GM19023 (cell line): Measurements from ENCODE around the gene CAPN2.

Experiments
- ATAC-seq: cut with Tn5 transposase; IDR thresholded peaks from one replicate; pipeline ENCODE4 v1.9.1; 2021; ENCODE audit warnings: mild to moderate bottlenecking, moderate library complexity; ENCODE audit not compliant: unreplicated experiment

CAPN2 gene

DNA sequence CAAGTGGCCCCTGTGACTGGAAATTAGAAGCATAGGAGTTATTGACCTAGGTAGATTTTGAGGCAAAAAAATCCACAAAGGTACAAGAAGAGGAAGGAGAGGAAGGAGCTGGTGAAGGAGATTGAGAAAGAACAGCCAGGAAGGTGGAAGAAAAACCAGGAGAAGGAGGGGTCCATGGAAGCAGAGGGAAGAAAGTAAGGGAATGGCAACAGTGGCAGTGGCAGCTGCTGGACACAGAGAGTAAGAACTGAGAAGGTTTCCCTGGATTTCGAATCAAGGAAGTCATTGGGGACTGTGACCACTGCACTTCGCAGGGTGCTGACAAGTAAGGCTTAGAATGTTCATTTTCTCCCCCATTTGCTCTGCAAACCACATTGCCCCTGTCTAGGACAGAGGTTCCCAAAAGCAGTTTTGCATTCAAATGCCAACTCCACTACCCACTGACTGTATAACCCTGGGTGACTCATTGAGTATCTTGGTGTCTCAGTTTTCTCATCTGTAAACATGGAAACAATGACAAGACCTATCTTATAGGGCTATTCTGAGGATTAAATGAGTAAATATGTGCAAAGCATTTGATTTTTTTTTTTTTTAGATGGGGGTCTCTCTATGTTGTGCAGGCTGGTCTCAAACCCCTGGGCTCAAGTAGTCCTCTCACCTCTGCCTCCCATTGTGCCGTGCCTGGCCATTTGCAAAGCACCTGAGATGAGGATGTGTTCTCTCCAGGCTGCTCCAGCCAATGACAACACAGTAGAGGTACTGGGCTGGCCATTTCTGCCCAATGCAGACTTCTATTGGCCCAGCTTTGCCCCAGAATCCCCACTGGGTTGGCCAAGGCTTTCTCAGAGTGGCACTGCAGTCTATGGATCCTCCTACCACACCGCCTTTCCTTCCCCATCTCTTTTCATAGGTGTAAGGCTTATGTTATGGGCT is 9.3 kb upstream of the CAPN2 start:
- no peak for ATAC-seq

DNA sequence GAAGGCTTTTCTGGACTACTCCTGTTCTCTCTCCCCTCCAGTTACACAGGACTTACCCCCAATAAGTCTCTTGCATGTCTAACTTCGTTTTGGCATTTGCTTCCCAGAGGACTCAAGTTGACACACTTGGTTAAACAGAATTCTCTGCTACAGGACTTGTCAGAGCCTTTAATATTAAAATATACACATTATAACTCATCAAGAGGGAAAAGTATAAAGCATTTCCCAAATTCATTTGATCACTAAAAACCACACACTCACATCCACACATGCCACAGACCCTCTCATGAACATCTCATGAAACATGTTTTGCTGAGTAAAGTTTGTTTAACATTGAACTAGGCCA is 8.7 kb upstream of the CAPN2 start:
- no peak for ATAC-seq

DNA sequence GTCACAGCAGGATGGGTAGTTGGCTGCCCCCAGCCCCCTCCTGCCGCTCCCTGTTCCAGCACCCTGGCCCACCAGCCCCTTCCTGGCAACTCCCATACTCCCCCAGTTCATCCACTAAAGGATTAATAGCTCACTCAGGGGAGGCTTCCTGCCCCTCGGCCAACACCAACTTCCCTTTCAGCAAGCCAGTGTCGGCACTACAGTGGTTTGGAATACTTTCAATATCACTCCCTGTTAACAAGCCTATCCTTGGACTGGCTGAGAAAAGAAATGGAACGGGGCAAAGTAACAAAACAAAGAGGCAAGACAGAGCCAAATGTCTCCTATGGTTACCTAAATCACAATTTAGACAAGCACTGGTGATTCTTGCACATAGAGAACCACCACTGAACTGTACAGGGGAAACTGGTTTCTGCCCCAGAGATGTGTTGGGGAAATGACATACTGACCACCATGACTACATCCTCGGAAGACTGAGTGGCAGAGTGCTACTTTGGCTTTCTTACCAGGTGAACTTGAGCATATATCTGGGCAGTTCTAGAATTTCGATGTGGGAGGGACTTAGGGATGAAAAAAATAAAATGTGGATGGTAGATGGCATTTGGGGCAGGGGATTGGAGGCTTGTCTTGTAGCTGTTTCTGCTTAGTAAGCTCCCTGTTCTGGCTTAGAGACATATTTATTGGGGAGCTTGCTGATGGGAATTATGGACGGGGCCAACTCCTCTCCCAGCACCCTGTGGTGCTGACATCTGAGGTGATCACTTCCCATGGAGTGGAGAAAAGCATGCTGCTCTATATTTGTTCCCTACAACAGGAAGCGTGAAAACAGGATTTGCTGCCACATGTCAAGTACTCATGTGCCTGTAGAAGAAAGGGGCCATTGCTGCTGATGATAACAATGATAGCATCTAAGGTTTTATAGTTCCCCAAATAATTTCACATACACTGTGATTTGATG is 7.1 kb upstream of the CAPN2 start:
- no peak for ATAC-seq

DNA sequence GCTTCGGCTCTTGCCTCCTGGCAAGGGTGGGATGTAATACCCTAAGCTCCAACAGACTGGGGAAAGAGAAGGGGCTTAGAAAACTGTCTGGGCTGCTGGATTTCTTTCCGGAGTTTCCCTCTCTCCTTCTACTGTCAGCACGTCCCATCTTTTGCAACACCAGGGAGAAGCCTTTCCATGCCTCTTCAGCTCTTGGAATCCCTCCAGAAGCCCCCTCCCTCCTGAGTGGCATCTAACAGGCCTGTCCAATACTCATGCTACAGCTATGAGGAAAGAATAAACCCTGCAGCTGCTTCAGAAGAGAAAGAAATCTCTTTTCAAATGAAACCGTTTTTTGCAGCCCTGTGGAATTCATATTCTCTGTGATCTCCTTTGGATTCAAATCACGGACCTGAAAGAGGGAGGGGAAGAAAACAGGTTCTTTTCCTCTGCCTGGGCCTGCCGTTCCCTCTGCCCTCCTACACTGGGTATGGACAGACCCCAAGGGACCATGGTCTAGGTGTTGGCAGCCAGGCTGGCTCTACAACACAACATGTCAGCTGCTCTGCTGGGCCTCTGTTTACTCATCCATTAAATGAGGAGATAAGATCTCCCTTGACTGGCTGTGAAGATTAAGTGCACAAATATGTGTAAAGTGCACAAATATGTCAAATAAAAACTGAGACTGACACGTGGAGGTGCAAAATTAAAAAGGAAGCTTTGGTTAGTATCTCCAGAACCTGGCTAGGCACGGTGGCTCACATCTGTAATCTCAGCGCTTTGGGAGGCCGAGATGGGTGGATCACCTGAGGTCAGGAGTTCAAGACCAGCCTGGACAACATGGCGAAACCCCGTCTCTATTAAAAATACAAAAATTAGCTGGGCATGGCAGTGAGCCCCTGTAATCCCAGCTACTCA is 6.0 kb upstream of the CAPN2 start:
- no peak for ATAC-seq

DNA sequence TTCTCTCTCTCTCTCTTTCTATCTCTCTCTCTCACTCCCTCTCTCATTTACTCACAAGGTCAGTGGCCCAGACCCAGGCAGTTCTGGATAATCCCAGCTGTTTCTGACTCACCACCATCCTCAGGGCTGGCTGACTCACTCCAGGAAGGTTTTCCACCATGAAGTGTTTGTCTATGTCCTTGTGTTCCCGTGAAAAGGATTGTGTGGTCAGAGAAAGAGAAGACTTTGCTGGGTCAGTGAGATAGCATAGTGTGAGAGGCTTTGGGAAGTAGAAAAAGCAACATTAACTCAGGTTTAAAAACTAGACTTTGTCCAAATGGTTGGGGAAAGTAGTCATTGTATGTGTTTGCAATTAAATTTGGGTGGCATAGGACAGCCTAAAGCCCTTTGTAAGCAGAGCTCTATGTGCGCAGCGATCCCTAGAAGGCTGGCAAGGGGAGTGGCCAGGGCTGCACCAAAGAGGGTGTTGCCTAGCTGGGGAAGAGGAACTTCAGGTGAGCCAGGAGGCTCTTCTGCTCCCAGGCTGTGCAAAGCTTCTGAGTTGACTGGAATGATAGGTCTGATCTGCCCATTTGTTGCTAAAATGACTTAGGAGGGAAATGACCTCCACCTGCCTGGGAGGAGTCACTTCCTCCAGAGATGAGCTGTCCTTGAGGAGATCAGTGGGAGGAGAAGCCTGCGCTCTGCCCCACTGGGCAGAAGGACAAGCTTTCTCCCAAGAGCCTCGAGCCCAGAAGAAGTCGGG is 4.9 kb upstream of the CAPN2 start:
- no peak for ATAC-seq

DNA sequence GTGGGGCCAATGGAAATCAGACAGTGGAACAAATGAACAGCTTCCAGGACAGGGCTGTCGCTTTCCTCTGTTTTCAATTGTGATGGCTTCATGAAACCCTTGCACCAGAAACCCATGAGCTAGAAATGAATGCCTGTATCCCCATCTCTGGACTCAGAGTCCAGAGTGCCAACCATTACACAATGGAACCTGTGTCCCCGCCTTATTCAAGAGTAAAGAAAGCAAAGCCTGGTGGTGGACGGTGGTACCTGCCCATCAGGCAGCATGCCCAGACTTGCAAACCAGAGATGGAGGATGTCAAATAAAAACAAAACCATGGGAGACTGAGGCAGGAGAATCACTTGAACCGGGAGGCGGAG is 4.4 kb upstream of the CAPN2 start:
- no peak for ATAC-seq

DNA sequence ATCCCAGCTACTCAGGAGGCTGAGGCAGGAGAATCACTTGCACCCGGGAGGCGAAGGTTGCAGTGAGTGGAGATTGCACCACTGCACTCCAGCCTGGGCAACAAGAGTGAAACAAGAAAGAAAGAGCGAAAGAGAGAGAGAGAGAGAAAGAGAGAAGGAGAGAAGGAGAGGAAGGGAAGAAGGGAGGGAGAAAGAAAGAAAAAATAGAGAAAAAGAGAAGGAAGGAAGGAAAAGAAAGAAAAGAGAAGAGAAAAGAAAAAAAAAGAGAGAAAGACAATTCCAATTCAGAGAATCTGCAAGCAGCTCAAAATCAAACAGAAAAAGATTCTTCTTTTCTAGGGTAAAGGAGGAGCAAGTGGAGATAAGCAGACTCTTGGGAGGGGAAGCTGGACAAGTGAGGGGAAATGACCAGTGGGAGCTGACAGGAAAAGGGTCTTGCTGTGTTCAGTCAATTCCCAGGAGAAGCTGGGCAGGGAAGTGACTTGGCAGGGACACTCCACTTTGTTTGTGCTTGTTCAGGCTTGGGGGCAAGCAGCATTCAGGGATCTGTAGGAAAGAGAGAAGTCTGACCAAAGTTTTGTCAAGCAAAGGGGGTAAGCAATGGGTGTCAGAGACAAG is 3.6 kb upstream of the CAPN2 start:
- ATAC-seq = no peak

DNA sequence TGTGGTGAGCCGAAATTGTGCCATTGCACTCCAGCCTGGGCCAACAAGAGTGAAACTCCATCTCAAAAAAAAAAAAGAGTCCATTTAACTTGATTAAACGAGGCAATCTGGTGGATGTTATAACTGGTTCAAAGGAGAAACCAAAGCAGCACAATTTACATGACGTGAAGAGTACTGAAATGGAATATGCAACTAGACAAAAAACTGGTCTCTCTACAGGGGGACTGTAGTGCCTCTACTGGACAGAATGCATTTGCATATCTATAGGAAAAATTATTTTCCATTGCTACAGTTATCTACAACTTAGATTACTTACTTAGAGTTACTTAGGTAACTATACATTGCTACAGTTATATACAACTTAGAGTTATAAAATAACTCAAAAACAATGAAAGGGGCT is 2.7 kb upstream of the CAPN2 start:
- ATAC-seq = no peak

DNA sequence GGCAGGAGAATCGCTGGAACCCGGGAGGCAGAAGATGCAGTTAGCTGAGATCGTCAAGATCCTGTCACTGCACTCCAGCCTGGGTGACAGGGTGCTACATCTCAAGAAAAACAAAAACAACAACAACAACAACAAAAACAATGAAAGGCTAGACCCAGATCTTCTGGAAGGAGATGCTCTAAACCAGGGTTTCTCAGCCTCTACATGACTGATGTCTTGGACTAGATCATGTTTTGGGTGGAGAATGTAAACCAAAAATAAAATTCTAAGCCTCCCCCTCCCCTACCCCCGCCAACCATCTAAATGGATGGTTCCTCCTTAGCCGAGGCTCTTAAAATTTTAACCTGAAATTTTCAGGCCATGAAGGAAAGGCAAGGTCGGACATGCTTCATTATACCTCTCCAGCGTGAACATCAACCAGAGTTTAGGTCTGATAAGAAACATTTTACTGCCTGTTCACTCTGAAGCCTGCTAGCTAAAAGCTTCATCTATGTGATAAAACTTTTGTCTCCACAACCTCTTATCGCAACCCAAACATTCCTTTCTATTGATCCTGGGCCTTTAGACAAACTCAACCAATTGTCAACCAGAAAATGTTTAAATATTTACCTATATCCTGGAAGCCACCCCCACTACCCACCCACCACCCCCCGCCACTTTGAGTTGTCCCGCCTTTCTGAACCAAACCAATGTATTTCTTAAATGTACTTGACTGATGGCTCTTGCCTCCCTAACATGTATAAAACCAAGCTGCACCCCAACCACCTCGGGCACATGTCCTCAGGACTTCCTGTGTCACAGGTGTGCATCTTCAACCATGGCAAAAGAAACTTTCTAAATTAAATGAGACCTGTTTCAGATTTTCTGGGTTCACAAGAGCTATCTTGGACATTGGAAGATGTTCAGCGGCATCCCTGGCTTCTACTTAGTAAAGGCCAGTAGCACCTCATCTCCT is 1.9 kb upstream of the CAPN2 start:
- ATAC-seq = no peak

DNA sequence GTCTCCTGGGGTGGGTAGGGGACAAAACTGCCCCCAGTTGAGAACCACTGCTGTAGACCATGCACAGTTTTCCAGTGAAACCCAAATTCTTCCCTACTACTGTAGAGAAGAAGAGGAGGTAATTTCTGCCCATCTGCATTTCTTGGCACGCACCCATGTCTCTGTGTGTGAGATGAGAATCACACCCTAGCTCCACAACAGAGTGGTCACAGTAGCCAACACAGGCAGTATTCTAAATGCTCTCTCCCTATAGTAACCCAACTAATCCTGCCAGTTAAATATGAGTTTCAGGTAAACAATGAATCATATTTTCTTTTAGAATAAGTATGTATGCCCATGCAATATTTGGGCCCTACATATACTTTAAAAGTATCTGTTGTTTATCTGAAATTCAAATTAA is 1.2 kb upstream of the CAPN2 start:
- ATAC-seq = no peak

DNA sequence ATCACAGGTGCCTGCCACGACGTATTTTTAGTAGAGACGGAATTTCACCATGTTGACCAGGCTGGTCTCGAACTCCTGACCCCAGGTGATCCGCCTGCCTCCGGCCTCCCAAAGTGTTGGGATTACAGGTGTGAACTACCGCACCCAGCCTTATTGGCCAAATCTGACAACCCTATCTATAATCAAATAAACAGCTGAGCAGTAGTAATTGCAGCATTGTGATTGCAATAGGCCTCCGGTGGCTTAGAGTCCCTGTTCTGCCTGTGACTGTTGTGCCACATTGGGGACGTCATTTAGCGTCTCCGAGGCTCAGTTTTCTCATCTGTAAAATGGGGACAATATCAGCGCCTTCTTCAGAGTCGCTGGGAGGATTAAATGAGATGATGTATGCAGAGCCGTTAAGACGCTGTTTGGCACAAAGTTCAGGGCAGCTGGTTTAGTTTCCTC is 569 bp upstream of the CAPN2 start:
- no peak for ATAC-seq

DNA sequence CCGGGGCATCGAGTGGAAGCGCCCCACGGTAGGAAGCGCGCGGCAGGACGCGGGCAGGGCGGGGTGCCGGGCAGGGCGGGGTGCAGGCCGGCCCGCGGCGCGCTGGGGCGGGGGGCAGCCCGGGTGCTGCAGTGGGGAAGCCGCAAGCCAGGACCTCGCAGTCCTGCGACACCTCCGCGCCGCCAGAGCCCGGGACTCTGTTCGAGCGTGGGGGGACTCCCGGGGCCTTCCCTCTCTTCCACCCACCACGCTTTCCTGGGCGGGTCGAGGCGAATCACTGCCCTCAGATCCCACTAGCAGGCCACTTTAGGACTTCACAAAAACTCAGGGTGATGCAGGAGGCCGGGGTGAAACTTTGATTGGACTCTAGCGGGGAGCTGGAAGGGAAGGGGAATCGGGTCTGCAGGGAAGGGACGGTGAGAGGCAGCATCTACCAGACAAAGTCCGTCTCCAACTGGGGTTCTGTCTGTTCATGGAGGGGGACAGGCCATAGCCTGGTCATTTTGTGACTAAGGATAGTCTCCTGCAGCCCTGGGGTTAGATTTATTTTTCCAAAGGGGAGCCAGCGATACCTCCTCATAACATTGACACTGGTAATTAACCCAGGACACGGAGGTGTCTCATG is 623 bp downstream of the CAPN2 start:
- peak; percentile 43 for ATAC-seq

DNA sequence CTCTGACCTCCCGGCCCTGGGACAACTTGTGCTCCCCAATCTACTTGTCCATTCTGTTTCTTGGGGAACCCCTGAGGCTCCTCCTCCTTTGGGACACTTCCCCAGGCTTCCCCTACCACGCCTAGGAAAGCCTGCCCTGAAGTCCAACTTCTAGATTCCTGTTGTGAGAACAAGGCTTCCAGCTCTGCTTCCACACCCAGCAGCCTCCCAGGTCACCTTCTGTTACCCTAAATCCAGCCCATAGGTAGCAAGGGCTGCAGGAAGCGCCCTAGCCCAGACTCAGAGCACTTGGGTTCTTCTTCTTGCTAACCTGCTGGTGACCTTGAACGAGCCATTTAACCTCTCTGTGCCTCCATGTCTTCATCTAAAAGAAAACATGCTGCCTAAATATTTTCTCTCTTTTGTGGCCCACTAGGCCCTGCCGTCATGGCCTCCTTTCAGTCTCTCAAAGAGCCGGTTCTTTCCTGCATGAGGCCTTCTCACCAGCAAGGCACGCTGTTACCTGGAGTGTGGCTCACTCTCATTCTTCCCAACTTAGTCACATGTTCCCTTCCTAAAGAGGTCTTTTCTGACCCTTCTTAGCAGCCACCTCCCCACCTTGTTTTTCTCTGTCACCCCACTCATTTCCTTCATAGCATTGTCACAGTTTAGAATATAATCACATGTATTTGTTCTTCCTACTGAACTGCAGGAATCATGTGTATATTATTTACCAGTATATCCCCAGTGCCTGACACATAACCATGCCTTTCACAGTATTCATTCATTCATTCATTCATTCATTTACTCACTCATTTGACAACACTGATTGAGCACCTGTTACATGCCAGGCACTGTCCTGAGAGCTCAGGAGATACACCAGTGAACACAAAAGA is 1.4 kb downstream of the CAPN2 start:
- ATAC-seq = no peak

DNA sequence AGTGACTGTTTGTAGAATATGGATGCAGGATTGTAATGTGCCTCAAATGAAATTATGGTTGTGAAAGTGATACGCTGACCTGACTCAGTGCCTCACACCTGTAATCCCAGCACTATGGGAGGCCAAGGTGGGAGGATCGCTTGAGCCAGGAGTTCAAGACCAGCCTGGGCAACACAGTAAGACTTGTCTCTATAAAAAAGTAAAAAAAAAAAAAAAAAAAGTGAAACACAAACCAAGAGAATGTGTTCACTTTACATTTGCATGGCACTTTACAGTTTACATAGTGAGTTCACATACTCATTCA is 2.0 kb downstream of the CAPN2 start:
- ATAC-seq = no peak

DNA sequence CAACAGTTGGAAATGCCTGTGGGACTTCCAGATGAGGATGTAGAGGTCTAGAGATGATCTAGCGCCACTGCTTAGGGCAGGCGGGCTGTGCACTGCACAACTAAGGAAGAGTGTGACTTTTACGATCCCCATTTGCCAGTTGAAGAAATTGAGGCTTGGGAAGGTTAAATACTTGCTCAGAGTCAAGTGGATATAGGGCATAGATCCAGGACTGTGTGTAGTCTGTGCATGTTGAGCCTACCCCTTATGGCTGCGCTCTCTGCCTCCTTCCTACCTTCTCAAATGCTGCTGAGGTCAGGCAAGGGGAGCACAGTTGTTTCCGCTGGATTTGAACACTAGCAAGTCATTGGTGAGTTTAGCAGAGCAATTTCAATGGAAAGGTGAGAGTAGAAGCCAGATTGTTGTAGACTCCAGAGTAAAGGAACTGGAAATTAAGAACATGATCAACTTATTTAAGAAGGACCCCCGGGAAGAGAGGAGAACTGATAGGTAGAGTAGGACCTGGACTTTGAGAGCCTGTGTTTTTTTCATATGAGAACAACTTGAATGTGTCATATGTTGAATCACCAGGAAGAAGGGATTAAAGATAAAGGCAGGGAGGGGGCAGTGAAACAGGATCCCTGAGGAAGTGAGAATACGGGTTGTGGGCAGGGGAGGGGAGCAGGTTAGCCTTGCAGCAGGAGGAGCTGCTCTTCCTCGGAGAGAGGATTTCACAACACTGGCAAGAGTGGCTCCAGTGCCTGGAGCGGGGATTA is 2.7 kb downstream of the CAPN2 start:
- no peak for ATAC-seq

DNA sequence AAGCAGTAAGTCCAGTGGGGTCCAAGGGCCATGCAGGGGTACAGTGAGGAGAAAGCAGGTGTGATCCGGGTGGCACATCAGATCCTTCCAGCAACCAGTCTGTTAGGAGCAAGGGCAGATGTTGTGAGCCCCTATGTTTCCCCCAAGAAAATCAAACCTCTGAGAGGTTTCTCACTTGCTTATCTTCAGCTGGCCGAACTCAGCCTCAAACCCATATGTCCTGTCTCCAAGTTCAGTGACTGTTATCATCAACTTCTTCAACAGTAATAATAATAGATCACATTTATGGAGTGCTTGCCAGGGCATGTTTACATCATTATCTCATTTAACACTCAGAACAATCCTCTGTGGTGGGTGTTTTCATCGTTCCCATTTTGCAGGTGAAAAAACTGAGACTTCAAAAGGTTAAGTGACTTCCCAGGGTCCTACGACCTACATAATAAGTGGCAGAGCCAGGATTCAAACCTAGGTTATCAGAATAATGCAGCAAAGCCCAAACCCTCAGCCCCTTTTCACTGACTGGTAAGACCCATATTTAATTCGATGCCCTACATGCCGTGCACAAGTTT is 3.3 kb downstream of the CAPN2 start:
- no peak for ATAC-seq
